Measurements from ENCODE around the gene PEMT.

The PEMT gene

DNA sequence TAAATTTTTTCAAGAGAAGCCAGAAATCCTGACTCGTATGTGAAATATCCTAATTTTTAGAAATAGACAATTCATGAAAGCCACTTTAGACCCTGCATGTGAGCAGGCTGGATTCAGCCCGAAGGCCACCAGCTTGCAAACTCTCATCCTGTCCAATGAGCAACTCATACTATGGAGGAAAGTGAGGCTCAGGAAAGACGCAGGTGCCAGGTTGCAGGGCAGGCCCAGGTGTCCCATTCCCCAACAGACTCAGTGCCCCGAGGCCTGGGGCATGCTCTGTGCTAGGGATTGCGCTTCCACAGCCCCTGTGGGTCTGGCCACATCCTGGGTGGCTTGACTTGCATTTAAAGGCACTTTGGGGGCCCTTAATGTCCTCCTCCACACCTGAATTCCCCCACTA is 78.6 kb downstream of the PEMT start:
- no peak for DNase-seq

DNA sequence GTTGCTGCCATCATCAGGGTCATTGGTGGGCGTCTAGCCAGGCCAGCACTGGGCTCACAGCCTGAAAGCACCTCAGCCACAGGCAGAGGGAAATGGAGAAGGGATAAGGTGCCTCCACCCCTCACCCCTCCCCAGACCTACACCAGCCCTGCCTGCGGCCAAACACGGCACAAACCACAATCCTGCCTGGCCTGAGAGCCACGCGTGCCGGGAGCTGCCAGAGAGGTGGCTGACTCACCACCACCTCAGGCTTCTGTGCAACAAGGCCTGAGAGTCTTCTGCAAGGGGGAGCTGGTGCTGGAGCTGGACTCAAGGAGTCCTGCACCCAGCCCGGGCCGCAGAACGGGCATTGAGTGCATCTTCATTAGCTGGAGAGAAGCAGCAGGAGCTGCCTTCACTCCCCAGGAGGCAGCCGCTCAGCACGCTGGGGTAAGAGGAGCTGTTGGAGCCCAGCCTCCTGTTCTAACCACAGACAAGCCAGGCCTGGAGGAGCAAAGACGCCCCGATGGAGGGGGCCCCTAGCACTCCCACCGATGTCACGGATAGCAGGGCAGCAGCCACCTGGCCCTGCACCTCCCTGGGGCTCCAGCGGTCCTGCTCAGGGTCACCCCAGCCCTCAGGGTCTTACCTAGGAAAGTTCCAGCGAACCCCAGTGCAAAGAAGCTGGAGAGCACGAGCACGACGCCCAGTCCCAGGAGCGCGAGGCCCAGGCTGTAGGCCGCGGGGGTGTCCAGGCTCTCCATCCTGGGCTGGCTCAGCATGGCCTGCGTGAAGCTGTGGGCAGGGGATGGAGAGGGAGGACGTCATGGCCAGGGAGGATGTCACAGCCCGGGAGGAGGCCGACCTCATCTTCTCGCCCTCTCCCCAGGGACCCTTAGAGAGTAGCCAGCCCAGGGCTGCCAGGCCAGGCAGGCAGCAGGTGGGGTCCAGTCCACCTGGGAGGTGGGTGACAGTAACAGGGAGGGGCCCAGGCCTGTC is 79.3 kb downstream of the PEMT start:
- DNase-seq = peak; percentile 89

DNA sequence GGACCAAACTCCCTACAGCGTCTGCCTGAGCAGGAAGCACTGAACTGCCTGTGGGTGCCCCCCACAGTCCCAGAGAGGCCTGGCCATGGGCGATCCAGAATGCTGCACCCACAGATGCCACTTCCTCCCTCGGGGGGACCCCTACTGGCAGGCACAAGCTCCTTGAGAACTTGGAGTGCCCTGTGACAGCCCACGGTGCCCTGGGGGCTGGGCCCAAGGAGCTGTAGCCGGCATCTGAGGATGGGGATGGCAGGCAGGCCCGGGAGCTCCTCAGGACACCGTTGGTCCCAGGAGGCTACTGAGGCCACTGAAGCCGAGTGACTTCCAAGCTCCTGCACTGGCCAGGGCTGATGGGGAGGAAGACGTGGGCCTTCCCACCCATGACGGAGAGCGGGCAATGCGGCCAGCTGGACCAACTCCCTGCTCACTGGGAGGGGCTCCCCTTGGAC is 80.2 kb downstream of the PEMT start:
- DNase-seq = no peak

DNA sequence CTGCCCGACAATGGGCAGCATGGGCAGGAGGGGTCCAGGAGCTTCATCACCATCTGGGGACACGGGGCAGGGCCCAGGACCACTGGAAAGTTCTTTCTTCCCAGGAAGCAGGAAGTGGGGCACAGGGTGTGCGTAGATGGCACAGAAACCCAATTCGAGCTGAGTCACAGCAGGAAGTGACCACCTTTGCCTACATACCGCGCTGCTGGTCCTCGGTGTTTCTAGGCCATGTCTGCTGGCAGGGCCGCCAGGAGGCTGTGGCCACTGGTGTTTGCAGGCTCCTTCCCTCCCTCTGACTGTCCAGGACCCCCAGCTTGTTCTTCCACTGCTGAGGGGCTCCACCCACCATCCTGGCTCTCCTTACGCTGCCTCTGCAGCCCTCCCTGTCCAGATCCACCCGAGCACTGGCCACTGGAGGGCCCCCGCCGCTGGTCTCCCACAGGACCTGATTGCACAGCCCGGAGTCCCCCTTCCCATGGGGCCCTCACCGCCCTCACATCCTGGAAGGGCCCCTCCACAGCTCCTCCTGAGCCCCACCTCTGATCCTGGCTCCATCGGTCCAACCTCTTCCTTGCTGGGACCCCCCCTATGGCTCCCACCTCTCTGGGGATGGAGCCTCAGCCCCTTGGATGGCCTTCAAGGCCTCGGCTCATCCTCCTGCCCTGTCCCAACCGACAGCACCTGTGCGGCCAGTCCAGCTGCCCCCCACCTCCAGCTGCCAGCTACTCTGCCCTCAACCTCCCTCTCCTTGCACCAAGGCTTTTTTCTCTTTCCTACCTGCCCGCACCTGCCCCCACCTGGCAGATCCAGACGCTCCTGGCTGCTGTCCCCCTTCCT is 80.8 kb downstream of the PEMT start:
- DNase-seq = no peak

DNA sequence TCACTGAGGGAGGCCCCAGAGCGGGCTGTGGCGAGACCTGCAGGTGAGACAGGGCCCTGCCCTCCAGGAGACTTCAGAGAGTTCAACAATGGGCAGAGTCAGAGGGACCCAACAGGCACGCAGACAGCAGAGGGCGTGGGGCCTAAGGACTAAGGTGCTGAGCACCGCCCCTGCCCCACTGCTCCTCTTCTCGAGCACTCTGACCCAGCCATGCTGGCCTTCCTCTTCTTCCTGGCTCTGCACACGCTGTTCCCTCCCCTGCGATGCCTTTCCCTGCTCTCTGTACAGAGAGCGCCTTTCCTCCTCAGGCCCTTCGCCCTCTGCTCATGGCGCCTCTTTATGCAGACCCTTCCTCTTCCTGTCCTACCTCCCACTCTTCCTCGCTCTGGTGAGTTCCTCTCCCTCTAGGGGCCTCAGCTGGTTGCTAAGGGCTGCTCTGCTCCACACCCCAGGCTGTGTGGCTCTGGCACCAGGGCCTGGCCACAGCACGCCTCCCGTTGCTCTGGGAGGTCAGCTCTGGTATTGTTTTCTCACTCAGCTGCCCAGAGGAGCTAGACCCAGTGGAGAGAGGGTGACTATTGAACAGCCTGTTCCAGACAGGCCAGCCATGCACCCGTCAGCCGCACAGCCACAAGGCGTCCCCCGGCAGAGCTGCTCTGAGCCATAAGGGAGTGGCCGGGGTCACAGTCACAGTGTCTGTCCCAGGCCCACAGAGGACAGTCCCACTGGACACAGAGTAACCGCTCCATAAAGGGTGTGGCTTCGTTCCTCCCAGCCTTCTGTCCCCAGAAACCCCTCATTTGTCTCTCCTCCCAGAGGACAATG is 81.7 kb downstream of the PEMT start:
- no peak for DNase-seq

DNA sequence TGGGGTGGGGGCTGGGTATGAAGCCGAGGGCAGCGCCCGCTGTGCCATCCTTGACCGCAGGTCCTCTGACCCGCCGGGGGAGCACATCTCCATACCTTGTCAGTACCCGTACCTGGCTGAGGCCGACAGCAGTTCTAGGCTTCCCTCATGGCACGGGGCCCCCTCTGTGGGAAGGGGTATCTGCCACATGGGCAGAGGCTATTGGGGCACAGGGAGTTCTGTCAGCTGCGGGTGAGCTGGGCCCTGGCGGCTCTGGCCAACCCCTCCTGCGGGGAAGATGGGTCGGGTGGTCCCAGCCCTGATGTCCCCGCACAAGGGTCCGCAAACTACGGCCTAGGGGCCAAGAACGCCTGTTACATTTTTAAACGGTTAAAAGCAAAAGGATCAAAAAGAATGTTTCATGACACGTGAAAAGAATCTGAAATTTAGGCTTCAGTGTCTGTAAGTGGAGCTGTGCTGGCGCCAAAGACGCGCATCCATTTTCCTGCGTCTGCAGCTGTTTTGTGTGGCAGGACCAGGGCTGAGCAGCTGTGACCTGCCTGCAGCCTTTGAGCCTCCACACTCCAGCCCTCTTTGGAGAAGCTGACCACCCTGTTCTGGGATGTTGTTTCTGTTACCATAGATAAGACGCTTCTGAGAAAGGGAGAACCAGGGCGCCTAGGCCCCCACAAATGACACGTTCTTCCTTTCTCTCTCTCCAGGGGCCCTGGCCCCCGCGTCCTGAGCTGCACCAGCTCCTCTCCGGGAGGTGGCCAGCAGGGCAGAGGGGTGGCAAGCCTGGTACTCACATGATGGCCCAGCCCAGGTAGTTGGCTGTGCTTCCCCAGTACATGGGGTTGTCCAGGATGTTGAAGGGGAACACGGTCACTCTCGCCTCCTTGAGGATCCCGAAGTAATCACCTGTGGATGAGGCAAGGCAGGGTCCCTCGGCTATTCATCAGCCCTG is 82.6 kb downstream of the PEMT start:
- DNase-seq = no peak

DNA sequence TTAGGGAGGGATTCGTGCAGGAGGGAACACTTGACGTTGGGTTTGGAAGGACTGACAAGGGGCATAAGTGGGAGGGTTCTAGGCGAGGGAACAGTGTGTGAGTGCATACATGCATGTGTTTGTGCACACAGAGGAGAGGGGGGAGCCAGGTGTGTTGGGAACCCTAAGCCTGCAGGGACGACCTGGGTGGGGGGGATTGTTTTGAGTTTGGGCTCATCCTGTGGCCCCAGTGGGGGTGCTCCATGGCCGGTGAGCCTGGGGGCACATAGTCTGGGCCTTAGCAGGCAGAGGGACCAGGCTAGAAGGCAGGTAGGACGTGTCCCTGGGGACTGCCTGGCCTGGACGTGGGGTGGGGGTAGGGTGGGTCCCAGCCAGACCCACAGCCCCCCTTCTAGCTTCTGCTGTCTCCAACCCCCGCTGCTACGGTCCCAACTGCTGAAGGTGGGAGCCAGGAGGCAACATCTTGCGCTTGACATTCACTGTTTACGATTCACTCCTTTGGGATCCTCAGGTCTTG is 83.4 kb downstream of the PEMT start:
- DNase-seq = no peak

DNA sequence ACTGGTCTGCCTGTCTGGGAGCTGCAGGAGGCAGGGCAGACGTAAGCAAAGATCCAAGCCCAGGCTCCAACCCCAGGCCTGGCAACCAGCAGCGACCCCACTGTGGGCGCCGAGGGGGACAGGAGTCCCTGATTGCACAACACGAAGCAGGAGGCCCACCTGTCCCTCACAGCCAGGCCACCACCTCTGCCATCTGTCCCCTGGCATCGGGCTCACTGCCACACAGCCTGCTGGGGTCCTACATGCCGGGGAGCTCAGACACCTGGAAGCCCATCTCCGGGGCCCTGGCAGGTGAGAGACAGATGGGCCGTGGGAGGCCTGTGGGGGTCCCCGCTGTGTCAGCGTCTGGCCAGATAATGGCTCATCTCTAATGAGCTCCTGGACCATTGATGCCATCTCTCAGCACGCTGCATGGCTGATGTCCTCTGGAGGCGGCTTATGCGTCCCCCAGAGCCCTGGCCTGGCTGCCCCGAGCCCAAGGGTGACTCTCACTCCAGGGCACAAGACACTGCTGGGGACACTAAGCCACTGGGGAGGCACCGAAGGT is 84.0 kb downstream of the PEMT start:
- no peak for DNase-seq

DNA sequence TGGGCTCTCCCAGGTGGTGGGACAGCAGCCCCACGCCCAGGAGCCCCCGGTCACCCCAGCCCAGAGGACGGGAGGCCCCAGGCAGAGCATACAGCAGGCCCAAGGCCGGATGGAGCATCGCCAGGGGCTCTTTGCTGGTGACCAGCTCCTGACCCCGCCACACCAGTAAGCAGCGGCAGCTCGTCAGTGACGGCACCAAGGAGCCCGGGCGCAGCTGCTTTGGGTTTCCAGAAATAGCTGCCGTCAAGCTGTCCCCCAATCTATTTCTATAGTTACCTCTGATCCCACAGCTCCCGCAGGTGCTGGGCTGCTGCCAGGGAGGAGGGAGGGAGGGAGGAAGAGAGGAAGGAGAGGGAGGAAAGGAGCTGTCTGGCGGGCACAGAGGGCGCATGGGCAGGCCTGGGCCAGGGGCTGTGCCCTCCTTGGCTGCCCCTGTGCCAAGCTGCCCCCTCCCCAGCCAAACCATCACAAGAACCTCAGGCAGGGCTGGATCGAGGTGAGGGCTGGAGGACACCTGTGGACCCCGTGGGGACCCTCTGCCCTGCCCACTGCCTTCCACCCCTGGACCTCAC is 84.5 kb downstream of the PEMT start:
- no peak for DNase-seq

DNA sequence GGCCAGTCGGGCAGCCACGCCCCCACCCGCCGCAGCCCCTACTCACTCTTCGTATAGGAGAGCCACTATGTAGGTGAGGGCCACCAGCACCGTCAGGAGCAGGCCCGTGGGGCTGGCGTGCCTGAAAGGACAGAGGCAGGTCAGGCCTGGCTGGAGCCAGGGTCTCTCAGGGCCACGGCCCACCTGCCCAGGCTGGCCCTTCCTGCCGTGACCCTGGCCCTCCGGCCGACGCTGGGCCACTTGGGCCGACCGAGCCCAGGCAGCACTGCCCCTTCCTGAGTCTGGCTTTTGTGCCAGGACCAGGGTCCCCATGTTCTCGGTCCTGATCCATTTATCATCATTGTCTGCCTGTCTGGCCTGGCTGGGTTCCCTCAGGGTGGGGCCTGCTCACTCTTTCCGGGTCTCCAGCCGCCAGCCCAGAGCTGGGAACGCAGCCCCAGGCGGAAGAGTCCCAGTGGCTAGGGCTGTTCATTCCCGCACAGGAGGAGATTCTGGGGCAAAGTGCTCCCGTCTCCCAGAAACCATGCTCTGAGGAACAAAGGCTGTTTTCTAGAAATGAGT is 85.2 kb downstream of the PEMT start:
- no peak for DNase-seq

DNA sequence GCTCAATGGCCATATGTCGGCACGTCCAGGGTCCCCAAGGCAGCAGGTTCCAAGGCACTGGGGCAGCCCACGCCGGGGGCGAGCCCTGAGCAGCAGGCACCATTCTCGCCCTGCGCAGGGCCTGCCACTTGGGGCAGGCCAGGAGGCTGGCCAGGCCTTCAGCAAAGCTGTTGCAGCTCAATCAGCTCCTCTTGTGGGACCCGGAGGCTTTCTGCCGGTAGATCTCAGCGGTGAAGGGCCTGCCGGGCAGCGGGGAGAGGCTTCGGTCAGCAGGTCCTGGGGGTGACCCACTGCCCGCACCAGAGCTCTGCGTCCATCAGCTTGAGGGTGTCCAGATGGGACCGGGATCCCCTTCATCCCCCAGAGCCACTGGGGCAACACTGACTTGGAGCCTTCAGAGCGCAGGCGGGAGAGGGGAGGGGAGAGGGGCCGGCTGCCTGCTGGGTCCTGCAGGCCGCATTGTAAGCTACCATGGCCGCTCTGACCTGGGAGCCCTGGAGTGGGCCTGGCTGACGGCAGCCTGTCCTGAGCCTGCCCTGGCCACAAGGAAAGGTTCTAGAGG is 85.8 kb downstream of the PEMT start:
- no peak for DNase-seq

DNA sequence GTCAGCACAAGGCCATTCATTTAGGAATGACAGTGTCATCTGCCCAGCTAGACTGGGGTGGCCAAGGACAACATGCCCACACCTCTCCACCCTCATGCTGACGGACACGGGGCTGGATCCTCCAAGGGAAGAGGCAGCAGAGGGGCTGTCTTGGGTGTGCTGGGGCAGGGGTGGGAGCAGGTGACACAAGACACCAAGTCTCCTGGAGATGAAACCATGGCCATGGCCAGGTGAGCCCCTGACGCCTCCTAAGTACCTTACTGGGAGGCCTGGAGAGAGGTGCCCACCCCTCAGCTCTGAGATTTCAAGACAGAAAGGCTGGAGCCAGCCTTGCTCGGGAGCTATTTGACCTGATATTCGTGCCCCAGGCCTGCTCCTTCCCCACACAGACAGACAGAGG is 86.4 kb downstream of the PEMT start:
- no peak for DNase-seq

DNA sequence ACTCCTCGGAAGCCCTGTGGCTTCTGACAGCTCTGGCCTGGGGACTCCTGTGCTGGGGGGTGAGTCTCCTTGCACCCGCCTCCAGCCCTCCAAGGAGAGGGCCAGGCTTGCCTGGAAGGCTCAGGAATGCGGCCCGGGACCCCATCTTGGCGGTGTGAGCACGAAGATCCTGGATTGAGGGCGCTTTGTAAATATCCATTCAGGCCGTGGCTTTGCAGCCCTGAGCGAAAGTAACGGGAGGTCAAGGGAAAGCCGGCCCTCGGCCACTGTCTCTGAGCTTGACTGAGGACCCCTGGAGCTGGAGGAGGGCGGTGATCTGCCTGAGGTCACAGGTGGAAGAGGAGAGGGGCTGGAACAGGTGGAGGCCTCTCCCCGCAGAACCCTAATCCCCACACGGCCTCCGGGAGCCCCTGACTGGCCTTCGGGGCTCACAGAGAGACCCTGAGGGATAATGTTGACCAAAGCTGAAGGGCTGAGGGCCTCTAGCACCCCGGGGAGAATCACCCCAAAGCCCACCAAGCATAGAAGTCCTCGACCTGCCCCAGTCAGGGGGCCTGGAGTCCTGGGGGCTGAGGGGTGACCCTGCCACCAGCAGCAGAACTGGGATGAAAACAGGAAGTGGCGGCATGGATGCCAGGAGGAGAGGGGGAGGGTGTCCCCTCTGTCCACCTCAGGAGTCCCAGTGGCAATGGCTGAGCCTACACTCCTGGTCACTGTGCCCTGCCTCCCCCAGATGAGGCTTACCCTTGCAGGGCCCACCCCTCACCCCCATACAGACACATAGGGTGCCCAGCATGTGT is 87.0 kb downstream of the PEMT start:
- DNase-seq = no peak

DNA sequence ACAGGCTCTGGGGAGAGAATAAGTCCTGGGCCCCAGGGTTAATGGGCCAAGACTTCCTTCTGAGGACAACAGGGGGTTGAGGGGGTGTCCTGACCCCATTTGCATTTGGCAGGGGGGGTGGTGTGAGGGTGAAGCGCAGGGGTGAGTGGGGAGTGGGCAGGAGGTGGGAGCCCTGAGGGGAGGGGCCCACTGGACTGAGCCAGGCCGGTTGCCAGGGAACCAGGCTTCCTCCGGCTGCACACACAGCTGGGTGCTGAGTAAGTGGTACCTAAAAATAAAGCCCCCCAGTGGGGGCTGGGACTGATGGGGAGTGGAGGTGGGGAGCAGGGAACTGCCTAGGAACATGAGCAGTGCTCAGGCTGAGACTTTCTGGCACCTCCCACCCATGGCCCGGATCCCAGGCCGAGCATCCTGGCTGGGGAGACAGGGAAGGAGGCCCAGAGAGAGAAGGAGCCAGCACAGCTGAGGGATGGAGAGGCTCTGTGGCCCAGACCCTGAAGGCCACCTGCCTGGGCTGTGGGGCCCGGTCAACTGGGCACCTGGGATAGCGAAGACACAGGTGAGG is 87.9 kb downstream of the PEMT start:
- DNase-seq = no peak

DNA sequence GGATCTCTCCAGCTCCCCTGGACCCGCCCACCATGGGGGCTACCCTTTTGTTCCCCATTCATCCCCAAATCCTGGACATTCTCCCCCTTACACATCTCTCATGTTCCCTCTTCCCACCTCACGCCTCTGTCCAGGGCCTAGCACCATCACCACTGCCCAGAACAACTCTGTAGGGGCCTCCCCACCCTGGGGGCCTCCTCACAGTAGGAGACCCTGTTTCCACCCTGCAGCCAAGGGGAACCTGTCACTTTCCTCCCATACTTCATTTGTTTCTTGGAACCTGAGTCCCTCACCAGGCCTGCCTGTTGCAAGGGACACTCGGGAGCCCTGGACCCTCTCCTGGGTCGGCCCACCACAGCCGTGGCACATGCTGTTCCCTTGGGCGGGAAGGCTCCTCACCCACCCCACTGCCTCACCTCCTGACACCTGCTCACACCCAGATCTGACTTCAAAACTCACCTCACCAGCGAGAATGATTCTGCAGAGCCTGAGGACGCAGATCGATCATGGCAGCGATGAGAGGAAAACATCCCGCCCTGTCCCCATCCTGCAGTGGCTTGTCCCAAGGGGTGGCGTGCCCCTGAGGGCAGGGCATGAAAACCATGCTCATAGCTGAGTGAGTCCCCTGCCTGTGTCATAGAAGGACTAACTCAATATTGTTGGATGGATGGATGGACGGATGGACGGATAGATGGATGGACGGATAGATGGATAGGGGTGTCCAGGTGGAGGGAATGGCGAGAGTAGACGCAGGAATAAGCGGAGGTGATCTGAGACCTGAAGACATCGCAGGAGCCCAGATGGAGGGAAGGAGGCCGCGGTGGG is 88.6 kb downstream of the PEMT start:
- DNase-seq = no peak

DNA sequence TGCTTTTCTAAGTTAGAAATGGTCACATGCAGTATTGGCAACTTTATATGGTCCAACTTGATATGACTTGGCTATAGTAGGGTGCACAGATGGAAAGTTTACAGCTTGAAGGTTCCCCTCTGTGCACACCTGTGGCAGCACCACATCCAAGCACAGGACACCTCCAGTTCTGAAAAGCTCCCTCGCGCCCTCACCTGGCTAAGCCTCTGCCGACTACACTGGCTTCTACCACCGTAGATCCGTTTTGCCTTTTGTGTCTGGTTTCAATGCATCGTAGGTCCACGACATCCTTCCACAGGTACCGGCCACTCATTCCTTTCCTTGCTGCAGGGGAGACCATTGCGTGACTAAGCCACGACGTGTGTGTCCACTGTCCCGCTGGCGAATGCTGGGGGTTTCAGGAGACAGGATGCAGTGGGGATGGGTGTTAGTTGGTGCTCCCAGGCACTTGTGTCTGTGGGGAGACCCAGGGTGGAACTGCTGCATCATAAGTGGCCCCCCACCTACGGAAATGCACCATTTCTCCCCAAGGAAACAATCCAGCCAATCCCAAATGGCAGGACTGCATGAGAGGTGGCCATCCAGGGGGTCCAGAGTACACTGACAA is 90.4 kb downstream of the PEMT start:
- no peak for DNase-seq

DNA sequence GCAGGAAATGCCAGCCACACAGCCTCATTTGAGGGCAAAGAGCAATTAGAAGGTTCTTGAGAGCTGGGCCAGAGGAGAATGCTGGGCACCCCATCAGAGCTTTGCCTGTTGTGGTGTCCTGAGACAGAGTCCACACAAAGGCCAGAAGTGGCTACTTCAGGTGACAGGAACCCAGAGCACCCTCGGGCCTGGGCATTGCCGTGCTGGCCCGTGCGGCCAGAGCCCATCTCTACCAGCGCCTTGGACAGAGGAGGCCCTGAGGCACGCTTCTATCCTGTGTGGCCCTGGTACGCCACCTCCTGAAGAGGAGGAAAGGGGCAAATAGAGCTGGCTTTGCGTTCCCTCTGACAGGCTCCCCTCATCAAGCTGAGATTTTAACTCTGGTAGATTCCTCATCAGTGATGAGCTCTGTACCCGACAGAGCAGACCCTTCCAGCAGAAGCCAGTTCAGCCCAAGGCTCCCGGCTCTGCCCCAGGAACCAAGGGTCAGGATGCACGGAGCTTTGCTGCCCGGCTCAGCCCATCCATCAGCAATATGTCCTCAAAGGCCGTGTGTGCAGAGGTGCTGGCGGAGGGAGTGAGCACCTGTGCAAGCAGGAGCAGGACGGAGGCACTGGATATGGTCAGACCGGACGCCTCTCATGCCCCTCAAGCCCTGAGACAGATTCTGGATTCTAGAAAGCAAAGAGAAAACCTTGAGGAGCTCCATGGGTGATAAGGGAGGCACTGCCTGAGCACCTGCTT is 91.9 kb downstream of the PEMT start:
- DNase-seq = no peak
